Caco-2 (cell line): ENCODE results near the gene PRKAR1B. TPM values are rescaled to one million over a fixed set of nuclear protein-coding genes. Genes with fewer than 3 reads are reported as not detected.

Source experiments
- BruUV-seq: library from RNA; stranded (reverse); fragments of 400-500 nt; replicated peaks from 2 replicates; lab custom pipeline; 2021; lab: Mats Ljungman, UMichigan
- CTCF ChIA-PET: fragments of 300-600 bp; sonication (Branson Sonifier 250); formaldehyde crosslinking; loops from one replicate; lab custom pipeline; 2022; ENCODE audit warnings: antibody characterized with exemption; lab: Charles Lee
- POLR2A ChIA-PET: fragments of 300-600 bp; sonication (Branson Sonifier 250); formaldehyde crosslinking; loops from one replicate; lab custom pipeline; 2022; ENCODE audit warnings: antibody characterized with exemption; lab: Charles Lee
- DNase-seq, 2 experiments: peaks; one replicate each; pipeline versions ENCODE4 v3.0.0 to v3.0.0-alpha.2; 2020 to 2022
- H3K27me3 ChIP-seq: replicated peaks from 2 replicates; pipeline ENCODE4 v1.6.0; 2011; ENCODE audit warnings: low read length; ENCODE audit not compliant: control insufficient read depth, insufficient read depth
- H3K36me3 ChIP-seq: 2 replicates; pipeline ENCODE4 v1.5.1; 2011; ENCODE audit warnings: low read length; ENCODE audit not compliant: control insufficient read depth, insufficient read depth
- H3K4me1 ChIP-seq: fragments of 250-450 bp; sonication (Bioruptor Pico); 2 replicates; pipeline ENCODE4 v1.5.1; 2020; ENCODE audit warnings: mild to moderate bottlenecking
- H3K4me3 ChIP-seq: 2 replicates; pipeline ENCODE4 v1.5.1; 2011; ENCODE audit warnings: low read depth, mild to moderate bottlenecking, control low read depth, low read length
- H3K9me3 ChIP-seq: fragments of 250-450 bp; sonication (Bioruptor Pico); 2 replicates; pipeline ENCODE4 v1.5.1; 2020; ENCODE audit warnings: mild to moderate bottlenecking, moderate library complexity
- H3K27ac Mint-ChIP-seq: one replicate; pipeline ENCODE4 v1.8.0; 2022; ENCODE audit warnings: mixed read lengths; ENCODE audit not compliant: unreplicated experiment
- H3K27me3 Mint-ChIP-seq: one replicate; pipeline ENCODE4 v1.8.0; 2022; ENCODE audit warnings: mixed read lengths; ENCODE audit not compliant: insufficient read depth, unreplicated experiment
- H3K36me3 Mint-ChIP-seq: one replicate; pipeline ENCODE4 v1.8.0; 2022; ENCODE audit warnings: mild to moderate bottlenecking, mixed read lengths; ENCODE audit not compliant: insufficient read depth, unreplicated experiment
- H3K4me1 Mint-ChIP-seq: one replicate; pipeline ENCODE4 v1.8.0; 2022; ENCODE audit warnings: low read depth, mixed read lengths; ENCODE audit not compliant: unreplicated experiment
- H3K4me3 Mint-ChIP-seq: one replicate; pipeline ENCODE4 v1.8.0; 2022; ENCODE audit warnings: mild to moderate bottlenecking, moderate library complexity, mixed read lengths; ENCODE audit not compliant: unreplicated experiment
- H3K9me3 Mint-ChIP-seq: one replicate; pipeline ENCODE4 v1.8.0; 2022; ENCODE audit warnings: mixed read lengths; ENCODE audit not compliant: unreplicated experiment
- CTCF ChIP-seq, 2 experiments: fragments of 200-600 bp in 1 of 2; IDR thresholded peaks; 1 replicate in 1 of 2; 2 replicates in 1 of 2; pipeline versions ENCODE4 v1.5.1 to v1.8.0; 2011 to 2022; ENCODE audit warnings: antibody characterized with exemption in 1 of 2, control low read depth in 1 of 2, inconsistent platforms in 1 of 2, low read depth in 1 of 2, low read length in 1 of 2, mild to moderate bottlenecking in 1 of 2, moderate library complexity in 1 of 2; ENCODE audit not compliant: insufficient read depth in 1 of 2, severe bottlenecking in 1 of 2, unreplicated experiment in 1 of 2
- intact Hi-C: fragments of 100-400 bp; cut with micrococcal nuclease; formaldehyde crosslinking; loops from one replicate; pipeline ENCODE4 v1.10.0; 2022; ENCODE audit not compliant: unreplicated experiment
- total RNA-seq: library from RNA; stranded (reverse); gene quantifications from 2 replicates; pipeline ENCODE4 v1.2.3, GENCODE V29; 2022

Gene PRKAR1B
- total RNA-seq, 1 experiment from 2014 or later = 56.6 TPM

GRCh38 chr7:651032-651728 is 75.9 kb downstream of the PRKAR1B start:
- ChIA-PET CTCF (no interaction called here), POLR2A (no interaction called here)
- Mint-ChIP-seq H3K27ac (no peak overlapping the region), H3K4me1 (no peaks in the 10 kb centered on the region), H3K9me3 (no peaks in the 10 kb centered on the region), H3K27me3 (no peaks in the 10 kb centered on the region), H3K36me3 (peaks cover 6% of the 10 kb centered on the region), H3K4me3 (no peak overlapping the region)
- BruUV-seq = no TSS peak
- no peak for TF ChIP-seq CTCF (IDR thresholded peaks at IDR 0.05; ENCODE audit: insufficient read depth in 1 of 2, low read depth in 1 of 2, low read length in 1 of 2, severe bottlenecking in 1 of 2, unreplicated experiment in 1 of 2)
- Histone ChIP-seq H3K27me3 (no peaks in the 10 kb centered on the region), H3K4me1 (no peaks in the 10 kb centered on the region), H3K9me3 (peaks cover 25% of the 10 kb centered on the region), H3K36me3 (no peaks in the 10 kb centered on the region), H3K4me3 (no peak overlapping the region)
- intact Hi-C loops = no loop called here
- DNase-seq = no peak

GRCh38 chr7:650339-651031 is 76.6 kb downstream of the PRKAR1B start:
- H3K36me3 ChIP-seq = no peaks in the 10 kb centered on the region
- peaks cover 22% of the 10 kb centered on the region for H3K9me3 ChIP-seq
- Mint-ChIP-seq H3K9me3 (no peaks in the 10 kb centered on the region), H3K36me3 (peaks cover 6% of the 10 kb centered on the region), H3K27me3 (no peaks in the 10 kb centered on the region), H3K4me3 (no peak overlapping the region), H3K27ac (no peak overlapping the region), H3K4me1 (no peaks in the 10 kb centered on the region)
- DNase-seq = no peak
- ChIA-PET CTCF (no interaction called here), POLR2A (no interaction called here)
- H3K4me1 ChIP-seq = no peaks in the 10 kb centered on the region
- no peaks in the 10 kb centered on the region for H3K27me3 ChIP-seq
- no peak for TF ChIP-seq CTCF (IDR thresholded peaks at IDR 0.05; ENCODE audit: insufficient read depth in 1 of 2, low read depth in 1 of 2, low read length in 1 of 2, severe bottlenecking in 1 of 2, unreplicated experiment in 1 of 2)
- intact Hi-C loops = no loop called here
- BruUV-seq = no TSS peak
- no peak overlapping the region for H3K4me3 ChIP-seq

GRCh38 chr7:646951-647350 is 80.1 kb downstream of the PRKAR1B start:
- H3K27me3 Mint-ChIP-seq = no peaks in the 10 kb centered on the region

More at GRCh38 chr7:646951-647350, 80.1 kb downstream of the PRKAR1B start:
- H3K27ac Mint-ChIP-seq = peak overlapping the region; percentile 38
- Histone ChIP-seq H3K4me1 (no peaks in the 10 kb centered on the region), H3K36me3 (no peaks in the 10 kb centered on the region; the same call in 1 of the 2 replicates), H3K27me3 (no peaks in the 10 kb centered on the region), H3K9me3 (peaks cover 6% of the 10 kb centered on the region; the same call in 1 of the 2 replicates), H3K4me3 (no peak overlapping the region)
- intact Hi-C loops = no loop called here
- peaks cover 6% of the 10 kb centered on the region for H3K36me3 Mint-ChIP-seq
- no peak for DNase-seq
- ChIA-PET CTCF (no interaction called here), POLR2A (no interaction called here)
- H3K4me1 Mint-ChIP-seq = no peaks in the 10 kb centered on the region
- BruUV-seq = no TSS peak
- no peak for TF ChIP-seq CTCF (IDR thresholded peaks at IDR 0.05; ENCODE audit: insufficient read depth in 1 of 2, low read depth in 1 of 2, low read length in 1 of 2, severe bottlenecking in 1 of 2, unreplicated experiment in 1 of 2)
- H3K4me3 Mint-ChIP-seq = no peak overlapping the region
- H3K9me3 Mint-ChIP-seq = no peaks in the 10 kb centered on the region
